Measurements from ENCODE around the gene IPO9. TPM values are rescaled to one million over a fixed set of nuclear protein-coding genes. Genes with fewer than 3 reads are reported as not detected.

The IPO9 gene
- total and polyA plus RNA-seq, 2 donors from 2014 or later = 21.6 to 39.7 TPM

GRCh38 chr1:201898240-201898894, 69.4 kb downstream of the IPO9 start:
- Histone ChIP-seq H3K4me1 (ENCODE audit: control insufficient read depth in 2 of 3, insufficient read depth in 2 of 3, low read depth in 1 of 3, low read length in 3 of 3) (peaks cover 0 to 5% (median 0%) of the 10 kb centered on the region in 3 donors), H3K36me3 (ENCODE audit: control insufficient read depth in 2 of 3, insufficient read depth in 3 of 3, low read length in 3 of 3) (no peaks in the 10 kb centered on the region), H3K9me3 (ENCODE audit: control insufficient read depth in 2 of 3, insufficient read depth in 1 of 3, low read length in 3 of 3) (no peaks in the 10 kb centered on the region), H3K4me3 (ENCODE audit: low read length in 3 of 3) (no peak overlapping the region), H3K27me3 (ENCODE audit: control insufficient read depth, insufficient read depth, low read length) (no peaks in the 10 kb centered on the region), H3K27ac (ENCODE audit: low read depth in 2 of 2, low read length in 2 of 2) (no peak overlapping the region), H3K9ac (ENCODE audit: low read length in 3 of 3) (no peak overlapping the region)
- DNase-seq = no peak
- TF ChIP-seq CTCF (IDR thresholded peaks at IDR 0.05; ENCODE audit: borderline replicate concordance, extremely low read depth, insufficient read depth) = no peak
- intact Hi-C loops (cut with DNase I) = loop anchor here (5.0 kb wide), 1 partner anchor 59 kb away; the partner anchor contains the start of gene TIMM17A
- no peak for FAIRE-seq

- intact Hi-C loops (cut with DNase I) = loop anchor here (5.0 kb wide), 1 partner anchor 58 kb away; the partner anchor contains the start of gene TIMM17A
- Histone ChIP-seq H3K4me1 (ENCODE audit: control insufficient read depth in 2 of 3, insufficient read depth in 2 of 3, low read depth in 1 of 3, low read length in 3 of 3) (peaks cover 0 to 8% (median 0%) of the 10 kb centered on the region in 3 donors), H3K9me3 (ENCODE audit: control insufficient read depth in 2 of 3, insufficient read depth in 1 of 3, low read length in 3 of 3) (no peaks in the 10 kb centered on the region), H3K27me3 (ENCODE audit: control insufficient read depth, insufficient read depth, low read length) (no peaks in the 10 kb centered on the region), H3K36me3 (ENCODE audit: control insufficient read depth in 2 of 3, insufficient read depth in 3 of 3, low read length in 3 of 3) (no peaks in the 10 kb centered on the region), H3K4me3 (ENCODE audit: low read length in 3 of 3) (no peak overlapping the region), H3K27ac (ENCODE audit: low read depth in 2 of 2, low read length in 2 of 2) (no peak overlapping the region), H3K9ac (ENCODE audit: low read length in 3 of 3) (no peak overlapping the region)
- no peak for TF ChIP-seq CTCF (IDR thresholded peaks at IDR 0.05; ENCODE audit: borderline replicate concordance, extremely low read depth, insufficient read depth)
- DNase-seq (no peak), FAIRE-seq (no peak)
Observed at GRCh38 chr1:201898992-201899391, 70.0 kb downstream of the IPO9 start.

- intact Hi-C loops (cut with DNase I) = loop anchor here (5.0 kb wide), 1 partner anchor 57 kb away; the partner anchor contains the start of gene TIMM17A
- no peak for FAIRE-seq
- Histone ChIP-seq H3K36me3 (ENCODE audit: control insufficient read depth in 2 of 3, insufficient read depth in 3 of 3, low read length in 3 of 3) (no peaks in the 10 kb centered on the region), H3K9ac (ENCODE audit: low read length in 3 of 3) (no peak overlapping the region), H3K9me3 (ENCODE audit: control insufficient read depth in 2 of 3, insufficient read depth in 1 of 3, low read length in 3 of 3) (no peaks in the 10 kb centered on the region), H3K27me3 (ENCODE audit: control insufficient read depth, insufficient read depth, low read length) (no peaks in the 10 kb centered on the region), H3K27ac (ENCODE audit: low read depth in 2 of 2, low read length in 2 of 2) (no peak overlapping the region), H3K4me1 (ENCODE audit: control insufficient read depth in 2 of 3, insufficient read depth in 2 of 3, low read depth in 1 of 3, low read length in 3 of 3) (peaks cover 0 to 6% (median 0%) of the 10 kb centered on the region in 3 donors), H3K4me3 (ENCODE audit: low read length in 3 of 3) (no peak overlapping the region)
- no peak for DNase-seq
- no peak for TF ChIP-seq CTCF (IDR thresholded peaks at IDR 0.05; ENCODE audit: borderline replicate concordance, extremely low read depth, insufficient read depth)
Observed at GRCh38 chr1:201899683-201900429, 70.9 kb downstream of the IPO9 start.
